GM19324 (cell line): ENCODE data around the gene SETX.

Experiments
- ATAC-seq: cut with Tn5 transposase; IDR thresholded peaks from one replicate; pipeline ENCODE4 v1.9.1; 2021; ENCODE audit warnings: mild to moderate bottlenecking, moderate library complexity; ENCODE audit not compliant: unreplicated experiment, low FRiP score

SETX gene

DNA sequence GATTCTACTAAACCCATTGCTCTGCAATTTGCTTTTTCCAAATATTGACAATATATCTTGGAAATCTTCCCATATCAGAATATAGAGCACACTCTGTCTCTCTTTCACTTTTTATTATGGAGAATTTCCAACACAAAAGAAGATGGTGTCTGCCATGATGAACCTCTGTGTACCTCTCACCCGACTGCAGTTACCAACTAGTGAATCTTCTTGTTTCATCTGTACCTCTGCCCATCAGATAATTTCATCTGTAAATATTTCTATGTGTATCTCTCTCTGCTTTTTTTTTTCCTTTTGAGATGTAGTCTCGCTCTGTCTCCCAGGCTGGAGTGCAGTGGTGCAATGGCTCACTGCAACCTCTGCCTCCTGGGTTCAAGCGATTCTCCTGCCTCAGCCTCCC, 130.1 kb downstream of the SETX start:
- ATAC-seq, result no peak

DNA sequence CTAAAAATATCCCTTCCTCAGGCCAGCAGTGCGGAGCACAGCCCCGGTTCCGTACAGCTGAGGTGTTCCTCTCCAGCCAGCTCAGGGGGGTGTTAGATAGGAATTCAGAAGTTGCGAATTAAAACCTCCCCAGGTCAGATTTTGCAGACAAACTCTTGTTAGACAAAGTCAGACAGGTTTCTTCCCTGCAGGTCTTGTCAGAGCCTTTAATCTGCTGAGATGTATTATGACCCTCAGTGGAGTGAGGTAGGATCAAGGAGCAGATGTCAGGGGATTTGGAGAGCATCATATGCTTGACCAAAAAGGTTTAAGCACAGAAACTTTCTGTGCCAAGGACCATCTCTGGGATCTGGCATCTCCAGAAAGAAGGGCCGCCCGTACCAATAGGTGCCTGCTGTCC, 132.8 kb downstream of the SETX start:
- ATAC-seq, result no peak

DNA sequence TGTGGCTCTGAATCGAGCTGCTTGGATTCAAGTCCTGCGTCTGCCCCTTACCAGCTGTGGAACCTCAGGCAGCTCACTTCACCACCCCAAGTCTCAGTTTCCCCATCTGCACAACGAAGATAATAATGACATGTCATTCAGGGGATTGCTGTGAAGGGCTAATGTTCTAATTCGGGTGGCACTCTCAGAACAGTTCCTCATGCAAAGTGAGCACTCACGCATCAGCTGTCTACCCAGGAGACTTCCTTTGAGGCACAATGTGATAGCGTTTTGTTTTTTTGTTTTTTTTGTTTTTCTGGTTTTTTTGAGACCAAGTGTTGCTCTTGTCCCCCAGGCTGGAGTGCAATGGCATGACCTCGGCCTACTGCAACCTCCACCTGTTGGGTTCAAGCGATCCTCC, 136.6 kb downstream of the SETX start:
- no peak for ATAC-seq

DNA sequence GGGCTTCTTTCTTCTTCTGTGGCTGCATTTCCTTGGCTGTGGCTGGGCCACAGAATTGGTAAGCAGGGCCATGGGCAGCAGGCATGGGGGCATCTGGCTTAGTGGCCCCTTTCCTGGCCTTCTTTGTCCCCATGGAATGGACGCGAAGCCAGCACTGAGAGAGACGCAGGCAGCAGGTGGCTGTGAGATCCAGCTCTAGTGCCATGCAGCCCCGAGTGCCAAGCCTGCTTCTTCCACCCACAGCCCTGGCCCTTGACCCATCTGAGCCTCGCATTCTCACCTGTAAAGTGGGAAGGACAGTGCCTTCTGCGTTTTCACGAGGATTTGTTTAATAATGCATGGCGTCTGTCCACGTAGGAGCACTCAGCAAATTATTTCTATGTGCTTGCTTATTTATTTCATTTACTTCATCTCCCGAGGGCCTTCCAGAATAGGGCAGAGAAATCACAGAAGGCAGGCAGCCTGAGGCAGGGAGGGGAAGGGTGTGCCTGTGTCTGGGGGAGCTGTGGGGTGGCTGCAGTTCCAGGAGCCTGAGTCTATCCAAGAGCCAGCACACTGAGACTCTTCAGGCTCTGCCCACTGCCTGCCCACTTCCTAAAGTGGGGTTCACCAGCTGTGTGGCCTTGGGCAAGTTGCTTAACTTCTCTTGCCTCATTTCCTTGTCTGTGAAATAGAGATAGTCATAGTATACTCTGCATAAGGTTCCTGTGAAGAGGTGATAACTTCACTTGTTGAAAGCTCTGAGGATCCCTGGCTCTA, 137.7 kb downstream of the SETX start:
- ATAC-seq, result no peak

DNA sequence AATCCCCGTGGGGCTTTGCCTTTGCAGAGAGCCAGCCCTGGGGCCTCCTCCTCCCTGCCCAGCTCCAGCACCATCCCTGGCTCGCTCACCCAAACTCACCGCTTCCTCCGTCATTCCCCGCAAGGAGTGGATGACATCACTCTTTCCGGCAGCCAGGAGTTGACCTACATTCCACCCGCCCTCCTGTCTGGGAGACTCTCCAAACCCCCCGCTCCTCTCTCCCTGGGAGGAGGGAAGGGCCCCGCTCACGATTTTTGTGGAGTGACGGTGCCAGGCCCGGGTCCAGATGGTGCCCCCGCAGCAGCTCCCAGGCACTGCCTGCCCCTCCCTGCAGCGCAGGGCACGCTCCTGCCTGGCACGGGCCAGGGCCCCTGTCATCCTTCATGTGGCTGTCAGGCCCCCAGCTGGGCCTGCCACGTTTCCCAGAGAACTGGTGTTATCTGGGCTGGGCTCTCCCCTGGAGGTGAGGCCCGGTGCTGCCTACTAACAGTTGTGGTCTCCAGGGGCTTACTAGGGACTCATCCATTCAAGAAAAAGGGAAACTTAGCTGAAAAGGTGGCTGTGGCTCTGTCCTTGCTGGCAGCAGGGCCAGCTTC, 140.7 kb downstream of the SETX start:
- ATAC-seq, result no peak

DNA sequence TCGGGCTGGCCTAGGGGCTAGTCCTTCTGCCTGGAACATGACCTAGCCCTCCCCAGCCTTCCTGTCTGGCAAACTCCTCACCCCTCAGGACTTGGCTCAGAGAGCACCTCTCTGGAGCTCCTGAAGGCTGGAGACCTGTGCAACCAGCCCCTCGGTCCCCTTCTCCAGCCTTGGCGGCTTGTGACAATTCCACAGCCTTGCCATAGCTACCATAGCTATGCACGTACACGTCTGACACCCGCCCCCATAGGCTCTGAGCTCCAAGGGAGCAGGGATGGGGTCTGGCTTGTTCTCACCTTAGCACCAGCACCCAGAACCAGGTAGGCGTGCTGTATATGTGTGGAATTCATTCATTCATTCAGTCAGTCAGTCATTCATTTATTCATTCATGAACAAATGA, 143.2 kb downstream of the SETX start:
- ATAC-seq, result no peak
